D721Med (cell line): ENCODE data around the gene FRRS1L.

Experiments
- DNase-seq: peaks from one replicate; pipeline ENCODE4 v3.0.0; 2011; ENCODE audit warnings: low spot score; ENCODE audit not compliant: insufficient read length
- FAIRE-seq: peaks from 2 replicates; lab custom pipeline; 2011; peaks lifted over from hg19 to GRCh38; lab: Jason Lieb, UNC
- CTCF ChIP-seq: IDR thresholded peaks from 2 replicates; pipeline ENCODE4 v1.5.1; 2012; ENCODE audit warnings: mild to moderate bottlenecking, control low read depth; ENCODE audit not compliant: insufficient read depth; ENCODE audit errors: missing control alignments

The FRRS1L gene

GRCh38 chr9:109176963-109177362, 9.9 kb upstream of the FRRS1L start:
- DNase-seq (no peak), FAIRE-seq (no peak)
- no peak for TF ChIP-seq CTCF

- TF ChIP-seq CTCF = no peak
- DNase-seq = no peak
- FAIRE-seq = no peak
Observed at GRCh38 chr9:109176386-109176785, 9.3 kb upstream of the FRRS1L start.

GRCh38 chr9:109172935-109173334, 5.9 kb upstream of the FRRS1L start:
- no peak for TF ChIP-seq CTCF
- FAIRE-seq = no peak

GRCh38 chr9:109171926-109172325, 4.9 kb upstream of the FRRS1L start:
- no peak for TF ChIP-seq CTCF
- no peak for DNase-seq
- no peak for FAIRE-seq

More at GRCh38 chr9:109172935-109173334, 5.9 kb upstream of the FRRS1L start:
- DNase-seq = no peak

GRCh38 chr9:109168170-109168569, 1.1 kb upstream of the FRRS1L start:
- DNase-seq = no peak

GRCh38 chr9:109167716-109168115, 667 bp upstream of the FRRS1L start:
- TF ChIP-seq CTCF = no peak
- DNase-seq (no peak), FAIRE-seq (no peak)

More at GRCh38 chr9:109168170-109168569, 1.1 kb upstream of the FRRS1L start:
- TF ChIP-seq CTCF = no peak
- FAIRE-seq = no peak

- no peak for DNase-seq
Observed at GRCh38 chr9:109166171-109166770, 778 bp downstream of the FRRS1L start.

More at GRCh38 chr9:109166171-109166770, 778 bp downstream of the FRRS1L start:
- no peak for FAIRE-seq
- TF ChIP-seq CTCF = no peak
